Activated CD4-positive, alpha-beta T cell treated with anti-CD3 and anti-CD28 coated beads, Interleukin-2, amount 10 ng/mL, durations not matched to agents 24 days and 14 days (primary cell): ENCODE results near the gene DENND11. TPM values are rescaled to one million over a fixed set of nuclear protein-coding genes. Genes with fewer than 3 reads are reported as not detected.

ENCODE experiments used
- DNase-seq: peaks from one replicate; pipeline ENCODE4 v3.0.0; 2022
- H3K27ac Mint-ChIP-seq: one replicate; pipeline ENCODE4 v1.8.0; 2022; ENCODE audit warnings: mild to moderate bottlenecking, mixed read lengths
- H3K27me3 Mint-ChIP-seq: one replicate; pipeline ENCODE4 v1.8.0; 2022; ENCODE audit warnings: mixed read lengths
- H3K36me3 Mint-ChIP-seq: one replicate; pipeline ENCODE4 v1.8.0; 2022; ENCODE audit warnings: low read depth, mild to moderate bottlenecking, mixed read lengths
- H3K4me1 Mint-ChIP-seq: one replicate; pipeline ENCODE4 v1.8.0; 2021; ENCODE audit warnings: mixed read lengths
- H3K4me3 Mint-ChIP-seq: one replicate; pipeline ENCODE4 v1.8.0; 2022; ENCODE audit warnings: mild to moderate bottlenecking, moderate library complexity, mixed read lengths
- H3K9me3 Mint-ChIP-seq: one replicate; pipeline ENCODE4 v1.8.0; 2021; ENCODE audit warnings: mixed read lengths
- intact Hi-C: fragments of 100-400 bp; cut with micrococcal nuclease; formaldehyde crosslinking; loops from one replicate; pipeline ENCODE4 v1.15.1; 2023
- total RNA-seq: library from RNA; stranded (reverse); gene quantifications from 2 replicates; pipeline ENCODE4 v1.2.3, GENCODE V29; 2022

The DENND11 gene
- total RNA-seq, 1 donor from 2014 or later, result 33.3 TPM

DNA sequence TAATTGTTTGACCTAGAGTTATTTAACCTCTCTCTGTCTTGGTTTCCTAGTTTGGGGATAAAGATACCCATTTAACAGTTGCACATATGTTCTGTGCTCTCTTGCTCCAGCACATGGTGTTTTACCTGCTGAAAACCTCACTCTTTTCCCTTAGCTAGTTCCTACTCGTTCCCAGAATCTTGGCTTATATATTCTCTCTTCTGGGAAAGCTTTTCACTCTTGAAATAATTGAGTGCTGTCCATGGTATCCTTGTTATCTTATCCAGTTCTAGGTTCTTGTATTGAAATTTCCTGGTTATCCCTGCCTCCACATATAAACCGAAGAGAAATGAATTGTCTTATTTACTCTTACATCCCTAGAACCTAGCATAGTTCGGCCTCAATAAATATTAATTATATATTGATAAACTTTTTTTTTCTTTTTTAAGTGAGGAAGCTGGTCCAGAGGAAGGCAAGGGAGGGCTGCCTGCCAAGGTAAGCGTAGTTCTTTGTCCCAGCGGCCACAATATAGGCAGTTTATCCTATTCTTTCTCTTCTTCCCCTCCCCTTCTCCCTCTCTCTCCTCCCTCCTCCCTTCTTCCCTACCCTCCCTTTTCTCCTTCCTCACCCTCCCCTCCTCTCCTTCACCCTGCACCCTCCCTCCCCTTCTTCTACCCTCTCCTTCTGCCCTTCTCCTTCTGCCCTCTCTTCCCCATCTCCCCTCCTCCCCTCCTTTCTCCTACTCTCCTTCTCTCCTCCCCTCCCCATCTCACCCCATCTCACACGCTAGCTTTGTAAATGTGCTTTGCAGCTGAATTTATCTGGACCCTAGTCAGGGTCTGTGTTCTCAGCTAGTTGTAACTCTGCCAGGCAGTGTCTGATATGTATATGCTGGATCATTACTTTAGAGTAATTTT lies 14.1 kb upstream of the DENND11 start:
- Mint-ChIP-seq H3K27ac (no peak overlapping the region), H3K27me3 (peaks cover 7% of the 10 kb centered on the region), H3K4me3 (no peak overlapping the region), H3K36me3 (peaks cover under 1% of the 10 kb centered on the region), H3K9me3 (no peaks in the 10 kb centered on the region), H3K4me1 (peaks cover 4% of the 10 kb centered on the region)
- DNase-seq, result no peak
- intact Hi-C loops, result no loop called here

GRCh38 chr7:141715018-141715417 lies 13.1 kb upstream of the DENND11 start:
- peaks cover 7% of the 10 kb centered on the region for H3K27me3 Mint-ChIP-seq
- H3K9me3 Mint-ChIP-seq, result no peaks in the 10 kb centered on the region
- intact Hi-C loops, result no loop called here
- DNase-seq, result no peak
- H3K27ac Mint-ChIP-seq, result no peak overlapping the region
- peaks cover 3% of the 10 kb centered on the region for H3K36me3 Mint-ChIP-seq
- H3K4me1 Mint-ChIP-seq, result peaks cover 4% of the 10 kb centered on the region
- H3K4me3 Mint-ChIP-seq, result no peak overlapping the region

DNA sequence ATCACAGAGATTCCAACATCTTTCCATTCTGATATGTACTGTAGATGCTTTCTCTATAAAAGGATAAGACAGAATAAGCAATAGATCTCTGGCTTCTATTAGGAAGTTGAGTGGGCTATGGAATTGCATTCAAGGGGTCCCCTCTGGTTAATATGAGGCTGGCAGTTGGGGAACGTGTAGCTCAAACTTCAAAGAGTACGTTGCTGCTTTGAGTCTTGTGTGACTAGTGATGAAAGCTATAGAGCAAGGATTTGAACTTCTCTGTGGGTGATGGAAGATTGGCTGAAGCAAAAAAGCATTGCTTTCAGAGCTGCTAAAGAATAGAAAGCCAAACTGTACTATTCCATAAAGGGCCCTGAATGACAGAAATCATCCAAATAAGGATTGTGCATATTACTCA lies 12.6 kb upstream of the DENND11 start:
- peaks cover 4% of the 10 kb centered on the region for H3K4me1 Mint-ChIP-seq
- H3K9me3 Mint-ChIP-seq, result no peaks in the 10 kb centered on the region
- no peak for DNase-seq
- intact Hi-C loops, result no loop called here
- H3K4me3 Mint-ChIP-seq, result no peak overlapping the region
- H3K27me3 Mint-ChIP-seq, result peaks cover 7% of the 10 kb centered on the region
- H3K27ac Mint-ChIP-seq, result no peak overlapping the region
- peaks cover 3% of the 10 kb centered on the region for H3K36me3 Mint-ChIP-seq

DNA sequence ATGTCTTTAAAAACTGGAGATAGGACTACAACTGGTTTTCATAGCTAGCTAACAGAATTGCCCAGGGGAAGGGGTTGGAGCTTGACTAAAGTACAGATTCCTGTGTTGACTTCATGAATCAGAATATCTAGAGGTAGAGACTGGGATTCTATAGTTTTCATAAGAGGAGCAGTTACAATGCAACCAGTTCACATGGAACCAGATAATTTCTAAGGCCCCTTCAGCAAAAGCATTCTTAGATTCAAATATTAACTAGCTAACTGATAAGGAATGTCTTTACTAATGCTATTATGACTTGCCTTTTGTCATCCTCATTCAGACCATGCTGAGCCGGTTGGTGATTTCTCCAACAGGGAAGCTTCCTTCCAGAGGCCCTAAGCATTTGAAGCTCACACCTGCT lies 11.9 kb upstream of the DENND11 start:
- Mint-ChIP-seq H3K27ac (no peak overlapping the region), H3K4me1 (peaks cover 4% of the 10 kb centered on the region), H3K27me3 (peaks cover 7% of the 10 kb centered on the region), H3K9me3 (no peaks in the 10 kb centered on the region), H3K4me3 (no peak overlapping the region), H3K36me3 (peaks cover 3% of the 10 kb centered on the region)
- intact Hi-C loops, result no loop called here
- no peak for DNase-seq

- no peak overlapping the region for H3K27ac Mint-ChIP-seq
- intact Hi-C loops, result no loop called here
- H3K4me1 Mint-ChIP-seq, result peaks cover 4% of the 10 kb centered on the region
- no peak for DNase-seq
- peaks cover 4% of the 10 kb centered on the region for H3K27me3 Mint-ChIP-seq
- H3K4me3 Mint-ChIP-seq, result no peak overlapping the region
- no peaks in the 10 kb centered on the region for H3K9me3 Mint-ChIP-seq
- H3K36me3 Mint-ChIP-seq, result peaks cover 3% of the 10 kb centered on the region
Measured at GRCh38 chr7:141712603-141713255, 10.8 kb upstream of the DENND11 start.

DNA sequence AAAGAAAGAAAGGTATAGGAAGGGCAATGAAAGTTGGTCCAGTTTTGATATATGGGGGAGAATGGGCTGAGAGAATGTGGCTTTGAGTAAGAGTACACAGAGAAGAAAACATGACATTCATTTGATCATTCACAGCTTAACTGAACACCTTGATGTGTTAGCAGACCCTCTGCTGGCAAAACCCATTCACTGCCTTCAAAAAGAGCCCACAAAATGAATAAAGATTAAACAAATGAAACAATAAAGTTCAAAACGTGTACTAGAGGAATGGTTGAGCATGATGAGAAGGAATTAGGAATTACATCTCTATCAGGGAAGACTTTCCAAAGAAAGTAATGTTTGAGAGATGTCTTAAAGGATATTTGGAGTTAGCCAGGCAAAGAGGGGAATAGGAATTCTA lies 8.3 kb upstream of the DENND11 start:
- H3K27ac Mint-ChIP-seq, result no peak overlapping the region
- no peak overlapping the region for H3K4me3 Mint-ChIP-seq
- peaks cover 4% of the 10 kb centered on the region for H3K4me1 Mint-ChIP-seq
- H3K9me3 Mint-ChIP-seq, result no peaks in the 10 kb centered on the region
- no peak for DNase-seq
- peaks cover 3% of the 10 kb centered on the region for H3K36me3 Mint-ChIP-seq
- intact Hi-C loops, result no loop called here
- peaks cover 3% of the 10 kb centered on the region for H3K27me3 Mint-ChIP-seq

GRCh38 chr7:141709749-141710148 lies 7.8 kb upstream of the DENND11 start:
- Mint-ChIP-seq H3K36me3 (peaks cover 3% of the 10 kb centered on the region), H3K4me1 (peaks cover 4% of the 10 kb centered on the region), H3K27ac (no peak overlapping the region), H3K27me3 (peaks cover 6% of the 10 kb centered on the region), H3K9me3 (no peaks in the 10 kb centered on the region), H3K4me3 (no peak overlapping the region)
- DNase-seq, result no peak
- intact Hi-C loops, result no loop called here

- no peak overlapping the region for H3K4me3 Mint-ChIP-seq
Measured at GRCh38 chr7:141709318-141709717, 7.4 kb upstream of the DENND11 start.

GRCh38 chr7:141708351-141708750 lies 6.4 kb upstream of the DENND11 start, which contains the start of gene WEE2:
WEE2 (plus strand) TSS chr7:141708353; CDS start chr7:141708759, 406 bp downstream.
- Mint-ChIP-seq H3K4me3 (no peak within 1 kb of the TSS), H3K27me3 (peaks cover 11% of the 10 kb centered on the region), H3K36me3 (peaks cover 3% of the 10 kb centered on the region), H3K4me1 (peaks cover 4% of the 10 kb centered on the region), H3K9me3 (no peaks in the 10 kb centered on the region), H3K27ac (no peak within 1 kb of the TSS)
- no peak for DNase-seq
- intact Hi-C loops, result no loop called here

More at GRCh38 chr7:141709318-141709717, 7.4 kb upstream of the DENND11 start:
- Mint-ChIP-seq H3K27me3 (peaks cover 6% of the 10 kb centered on the region), H3K27ac (no peak overlapping the region), H3K9me3 (no peaks in the 10 kb centered on the region), H3K36me3 (peaks cover 3% of the 10 kb centered on the region), H3K4me1 (peaks cover 4% of the 10 kb centered on the region)
- DNase-seq, result no peak
- intact Hi-C loops, result no loop called here

DNA sequence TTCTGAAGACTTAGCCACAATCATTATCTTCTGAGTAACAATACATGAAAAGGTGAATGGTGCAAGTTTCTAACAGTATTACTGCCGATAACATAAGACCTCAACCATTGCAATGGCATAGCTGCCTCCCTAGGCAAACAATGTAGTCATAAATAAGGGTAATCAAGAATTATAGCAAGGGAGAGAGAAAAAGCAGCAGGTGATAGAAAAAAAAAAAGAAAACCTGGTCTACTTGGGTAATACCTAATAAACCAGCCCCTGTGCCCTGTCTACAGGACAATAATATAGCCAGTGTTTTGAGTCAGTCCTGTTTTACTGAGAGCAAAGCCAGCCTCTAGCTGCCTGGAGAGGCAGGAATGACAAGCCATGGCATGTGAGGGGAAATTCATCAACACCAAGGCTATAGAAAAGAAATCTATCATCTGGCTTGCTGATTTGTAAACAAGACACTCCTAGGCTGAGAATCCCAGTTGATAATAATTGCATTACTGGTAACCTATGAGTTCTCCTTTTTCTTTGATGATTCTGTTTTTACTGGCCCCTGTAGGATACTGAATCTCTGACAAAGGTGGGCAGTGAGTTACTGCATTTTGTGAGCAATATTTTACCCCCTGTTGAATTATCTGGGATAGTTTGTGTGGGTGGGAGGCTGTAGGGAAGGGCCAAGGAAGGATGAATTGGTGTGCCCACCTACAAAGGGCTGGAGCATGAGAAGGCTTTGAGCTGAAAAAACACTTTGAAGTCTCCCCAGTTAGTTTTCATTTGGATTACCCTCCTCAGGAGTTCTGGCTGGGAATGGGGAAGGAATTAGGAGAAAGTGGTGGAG lies 4.5 kb upstream of the DENND11 start:
- peaks cover 3% of the 10 kb centered on the region for H3K4me1 Mint-ChIP-seq
- H3K4me3 Mint-ChIP-seq, result no peak overlapping the region
- peaks cover 3% of the 10 kb centered on the region for H3K36me3 Mint-ChIP-seq

GRCh38 chr7:141704741-141705140 lies 2.8 kb upstream of the DENND11 start:
- intact Hi-C loops, result no loop called here
- Mint-ChIP-seq H3K4me3 (no peak overlapping the region), H3K9me3 (no peaks in the 10 kb centered on the region), H3K27me3 (peaks cover 16% of the 10 kb centered on the region), H3K36me3 (peaks cover 3% of the 10 kb centered on the region), H3K27ac (no peak overlapping the region), H3K4me1 (peaks cover 16% of the 10 kb centered on the region)
- no peak for DNase-seq

More for the DNA sequence above, 4.5 kb upstream of the DENND11 start:
- Mint-ChIP-seq H3K27me3 (peaks cover 14% of the 10 kb centered on the region), H3K27ac (no peak overlapping the region), H3K9me3 (no peaks in the 10 kb centered on the region)
- DNase-seq, result no peak
- intact Hi-C loops, result no loop called here

GRCh38 chr7:141704112-141704511 lies 2.1 kb upstream of the DENND11 start:
- peaks cover 16% of the 10 kb centered on the region for H3K27me3 Mint-ChIP-seq
- H3K36me3 Mint-ChIP-seq, result peaks cover 5% of the 10 kb centered on the region
- peaks cover 20% of the 10 kb centered on the region for H3K4me1 Mint-ChIP-seq
- no peak for DNase-seq
- H3K4me3 Mint-ChIP-seq, result no peak overlapping the region
- intact Hi-C loops, result no loop called here
- no peak overlapping the region for H3K27ac Mint-ChIP-seq
- no peaks in the 10 kb centered on the region for H3K9me3 Mint-ChIP-seq

GRCh38 chr7:141702892-141703291 lies 926 bp upstream of the DENND11 start:
- H3K27ac Mint-ChIP-seq, result no peak overlapping the region
- H3K27me3 Mint-ChIP-seq, result peaks cover 16% of the 10 kb centered on the region
- intact Hi-C loops, result loop anchor here (1.0 kb wide), 1 partner anchor 35 kb away; the partner anchor contains the start of gene SSBP1
- no peaks in the 10 kb centered on the region for H3K9me3 Mint-ChIP-seq
- peaks cover 32% of the 10 kb centered on the region for H3K4me1 Mint-ChIP-seq
- H3K4me3 Mint-ChIP-seq, result no peak overlapping the region
- H3K36me3 Mint-ChIP-seq, result peaks cover 5% of the 10 kb centered on the region
- DNase-seq, result no peak
